GM19455 (cell line): ENCODE measurements around the gene SOX5.
"Not testable (repeated sequence)": the region's sequence is repeated elsewhere in the genome, so short reads cannot be mapped to it uniquely, and the experiment has no call there.

ENCODE experiments used
- ATAC-seq: cut with Tn5 transposase; IDR thresholded peaks from one replicate; pipeline ENCODE4 v1.9.1; 2021; ENCODE audit not compliant: unreplicated experiment

SOX5 gene

DNA sequence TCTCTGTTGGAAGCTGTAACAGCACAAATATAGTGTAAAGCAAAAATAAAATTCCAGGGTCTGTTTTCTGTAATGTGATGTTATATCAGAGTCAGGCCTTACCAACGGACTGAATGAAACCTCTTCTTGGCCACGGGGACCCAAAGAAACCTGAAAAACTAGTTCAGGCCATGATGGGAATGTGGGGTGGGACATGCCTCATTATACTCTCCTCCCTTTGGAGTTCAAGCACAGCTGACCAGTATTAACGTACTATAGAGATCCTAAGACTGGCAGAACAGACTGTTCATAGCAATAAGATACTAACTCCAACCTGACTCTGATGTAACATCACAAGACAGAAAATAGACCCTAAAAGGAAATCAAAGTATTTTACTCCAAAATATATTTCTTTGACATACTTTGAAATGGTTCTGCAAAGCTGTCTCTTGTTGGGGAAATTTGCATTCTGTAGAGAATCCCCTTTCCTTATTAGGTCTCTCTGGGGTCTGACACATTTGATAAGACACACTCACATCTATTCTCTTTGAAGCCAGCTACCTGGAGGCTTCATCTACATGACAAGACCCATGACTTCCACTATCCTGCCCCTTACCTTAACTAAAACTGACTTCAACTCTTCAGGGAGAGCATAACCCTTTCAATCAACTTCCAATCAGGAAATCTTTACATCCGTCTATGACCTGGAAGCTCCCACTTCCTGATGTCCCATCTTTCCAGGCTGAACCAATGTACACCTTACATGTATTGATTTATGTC is 444.6 kb downstream of the SOX5 start:
- no peak for ATAC-seq

DNA sequence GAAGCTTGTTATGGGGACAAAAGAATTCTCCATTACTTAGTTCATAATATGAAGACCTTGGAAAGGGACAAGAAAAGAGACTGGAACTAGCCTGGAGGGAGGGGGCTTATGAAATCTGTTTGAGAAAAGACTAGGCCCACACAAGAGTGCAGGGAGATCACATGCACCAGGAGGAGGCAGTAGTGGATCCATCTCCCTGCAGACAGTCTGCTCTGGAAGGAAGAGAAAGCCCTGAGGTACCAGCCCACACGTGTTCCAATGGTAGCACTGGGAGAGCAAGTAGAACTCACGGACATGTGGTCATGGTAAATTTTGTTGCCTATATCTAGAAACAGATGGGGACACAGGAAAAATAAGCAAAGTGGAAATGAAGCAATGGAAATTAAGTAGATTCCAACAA is 445.4 kb downstream of the SOX5 start:
- ATAC-seq: no peak

DNA sequence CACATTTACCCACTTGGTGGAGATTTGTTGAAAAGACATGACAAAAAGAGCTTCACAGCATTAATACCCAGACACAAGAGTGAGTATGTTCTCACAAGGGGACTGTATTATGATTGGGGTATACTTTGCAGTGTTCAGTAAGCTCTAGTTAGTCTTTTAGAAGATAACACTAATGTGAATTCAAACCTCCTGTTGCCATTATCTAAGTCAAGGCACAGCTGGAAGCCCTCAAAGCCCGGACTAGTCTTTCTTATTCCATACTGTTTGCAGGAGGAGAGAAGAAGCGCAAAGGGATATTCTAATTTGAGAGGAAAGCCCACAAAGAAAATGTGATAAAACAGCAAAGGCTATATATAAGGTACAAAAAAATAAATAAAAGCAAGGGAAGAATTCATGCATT is 445.9 kb downstream of the SOX5 start:
- no peak for ATAC-seq

DNA sequence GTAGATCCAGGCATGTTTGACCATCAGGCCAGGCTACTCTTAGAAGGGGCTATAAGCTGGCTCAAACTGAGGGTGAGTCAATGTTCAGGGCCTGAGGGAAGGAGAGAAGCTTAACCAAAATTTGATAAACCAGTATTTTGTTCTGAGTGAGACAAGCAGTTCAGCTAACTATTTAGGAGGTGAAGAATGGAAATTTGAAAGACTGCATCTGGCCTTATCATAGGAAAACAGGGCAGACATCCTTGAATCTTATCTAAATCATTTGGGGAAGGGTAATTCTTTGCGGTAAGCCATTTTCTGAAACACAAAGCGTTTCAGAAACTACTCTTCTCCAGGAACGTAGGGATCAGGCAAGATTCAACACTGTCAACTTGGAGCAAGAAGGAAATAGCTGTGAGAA is 447.2 kb downstream of the SOX5 start:
- ATAC-seq: no peak

DNA sequence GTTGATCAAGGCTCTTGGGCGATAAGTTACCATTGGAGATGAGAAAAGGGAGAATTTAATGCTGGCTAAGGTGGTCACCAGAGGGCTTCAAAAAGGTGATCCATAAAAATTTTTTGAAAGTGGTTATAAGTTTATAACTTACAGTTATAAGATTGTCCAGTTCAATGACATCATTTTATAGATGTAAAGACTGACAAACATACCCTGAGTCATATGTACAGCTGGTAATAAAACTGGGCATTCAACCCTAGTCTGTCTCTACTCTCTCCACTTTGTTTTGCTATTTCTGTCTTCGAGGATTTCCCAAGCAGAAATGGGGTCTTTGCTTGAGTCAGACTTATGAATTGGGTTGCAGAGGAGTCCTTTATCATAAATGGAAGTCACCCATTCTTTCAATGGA is 454.0 kb downstream of the SOX5 start:
- no peak for ATAC-seq

DNA sequence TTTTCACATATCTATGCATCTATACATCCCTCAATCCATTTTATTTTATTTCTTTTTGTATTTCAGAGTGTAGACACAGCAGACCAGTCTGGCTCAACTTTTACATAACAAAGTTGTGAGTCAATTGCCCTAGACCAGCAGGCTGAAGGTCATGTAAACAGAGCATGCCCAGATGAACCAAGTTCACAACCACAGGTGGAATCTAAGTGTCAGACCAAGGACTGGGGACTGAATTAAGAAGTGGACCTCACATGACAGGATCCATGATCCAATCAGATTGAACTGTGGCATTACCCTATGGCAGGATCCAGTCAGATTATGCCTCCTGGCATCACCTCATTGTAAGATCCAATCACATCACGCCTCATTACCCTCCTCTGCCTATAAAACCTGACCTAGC is 455.8 kb downstream of the SOX5 start:
- ATAC-seq: no peak

DNA sequence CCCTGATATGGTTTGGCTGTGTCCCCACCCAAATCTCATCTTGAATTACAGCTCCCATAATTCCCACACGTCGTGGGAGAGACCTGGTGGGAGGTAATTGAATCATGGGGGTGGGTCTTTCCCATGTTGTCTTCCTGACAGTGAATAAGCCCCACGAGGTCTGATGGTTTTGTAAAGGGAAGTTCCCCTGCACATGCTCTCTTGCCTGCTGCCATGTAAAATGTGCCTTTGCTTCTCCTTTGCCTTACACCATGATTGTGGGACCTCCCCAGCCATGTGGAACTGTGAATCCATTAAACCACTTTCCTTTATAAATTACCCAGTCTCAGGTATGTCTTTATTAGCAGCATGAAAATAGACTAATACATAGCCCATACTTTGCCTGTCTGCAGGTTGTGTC is 458.4 kb downstream of the SOX5 start:
- ATAC-seq: not testable (repeated sequence)

DNA sequence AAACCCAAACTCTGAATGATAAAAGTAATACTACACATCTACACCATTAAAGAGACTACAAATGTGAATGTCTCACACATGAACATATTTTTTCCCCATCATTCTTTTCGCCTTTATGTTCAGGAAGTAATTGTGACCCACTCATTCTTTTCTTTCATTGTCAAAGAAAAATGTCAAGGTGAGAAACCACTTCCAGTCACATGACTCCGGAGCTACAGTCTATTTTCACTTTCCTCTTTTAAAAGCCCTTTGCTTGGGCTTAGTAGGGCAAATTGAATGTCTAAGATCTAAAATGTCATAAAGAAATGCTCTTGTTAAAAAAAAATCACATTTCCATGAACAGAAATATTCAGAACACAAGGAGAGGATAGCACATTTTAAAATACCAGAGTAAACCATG is 461.3 kb downstream of the SOX5 start:
- ATAC-seq: no peak

DNA sequence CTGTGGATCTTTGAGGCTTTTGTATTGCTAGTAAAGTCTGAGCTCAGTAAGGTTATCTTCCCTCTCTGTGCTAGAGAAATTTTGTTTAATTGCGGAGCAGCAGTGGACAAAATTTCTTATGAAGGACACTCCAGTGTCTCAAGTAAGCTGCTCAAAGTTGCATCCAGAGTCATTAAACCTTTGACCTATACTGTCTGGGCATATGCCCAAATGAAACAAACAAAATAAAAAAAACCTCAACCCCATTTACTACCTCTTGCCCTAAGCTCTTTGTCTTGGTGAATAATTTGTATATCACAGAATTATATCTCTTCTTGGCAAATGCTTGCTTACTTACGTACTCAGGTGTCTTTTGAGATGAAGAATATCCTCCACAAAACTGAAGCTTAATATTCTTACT is 465.2 kb downstream of the SOX5 start:
- no peak for ATAC-seq

DNA sequence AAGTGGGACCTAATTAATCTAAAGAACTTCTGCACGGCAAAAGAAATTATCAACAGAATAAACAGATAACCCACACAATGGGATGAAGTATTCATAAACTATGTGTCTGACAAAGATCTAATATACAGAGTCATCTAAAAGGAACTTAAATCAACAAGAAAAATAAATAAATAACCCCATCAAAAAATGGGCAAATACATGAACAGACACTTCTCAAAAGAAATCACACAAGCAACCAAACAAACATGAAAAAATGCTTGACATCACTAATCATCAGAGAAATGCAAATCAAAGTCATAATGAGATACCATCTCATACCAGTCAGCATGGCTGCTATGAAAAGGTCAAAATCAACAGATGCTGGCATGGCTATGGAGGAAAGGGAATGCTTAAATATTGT is 466.9 kb downstream of the SOX5 start:
- ATAC-seq: no peak
